Left renal pelvis (tissue), 4 donors: ENCODE results near the gene KCTD3. TPM values are rescaled to one million over a fixed set of nuclear protein-coding genes. Genes with fewer than 3 reads are reported as not detected.

Source experiments
- DNase-seq, 4 donors: peaks; one replicate each; pipeline ENCODE4 v3.0.0-alpha.2; 2013; ENCODE audit warnings: low read depth in 4 of 4, low spot score in 3 of 4
- polyA plus RNA-seq, 4 donors: library from polyadenylated mRNA; unstranded; fragments of 120-200 nt; gene quantifications; one replicate each; pipeline ENCODE4 v1.2.1, GENCODE V29; 2013; ENCODE audit not compliant: insufficient read length in 4 of 4

Gene KCTD3
- polyA plus RNA-seq: 10 to 100 TPM; 55.7 to 76.3 (median 73.8) TPM

- peak; percentile 57 to 68 (median 58) for DNase-seq
Observed at GRCh38 chr1:215566556-215567490, at the start of gene KCTD3. Gene KCTD3, plus strand, starts transcription at chr1:215567304. Its CDS starts 382 bp downstream, at chr1:215567686.

GRCh38 chr1:215517441-215517891 is 49.6 kb upstream of the KCTD3 start:
- DNase-seq: no peak

GRCh38 chr1:215518594-215518993 is 48.5 kb upstream of the KCTD3 start:
- DNase-seq: no peak

- DNase-seq: no peak
Observed at GRCh38 chr1:215521279-215521678, 45.8 kb upstream of the KCTD3 start.

- DNase-seq: no peak
Observed at GRCh38 chr1:215523128-215523861, 43.8 kb upstream of the KCTD3 start.

GRCh38 chr1:215523906-215524305 is 43.2 kb upstream of the KCTD3 start:
- no peak for DNase-seq

- peak in 2 of 4 donors; percentile 22 to 27 for DNase-seq
Observed at GRCh38 chr1:215526147-215526845, 40.8 kb upstream of the KCTD3 start.

- DNase-seq: no peak
Observed at GRCh38 chr1:215526846-215527151, 40.3 kb upstream of the KCTD3 start.

- DNase-seq: no peak
Observed at GRCh38 chr1:215529111-215529510, 38.0 kb upstream of the KCTD3 start.

GRCh38 chr1:215529571-215529970 is 37.5 kb upstream of the KCTD3 start:
- DNase-seq: no peak

GRCh38 chr1:215530401-215530984 is 36.6 kb upstream of the KCTD3 start:
- no peak for DNase-seq

- DNase-seq: no peak
Observed at GRCh38 chr1:215539803-215540570, 27.1 kb upstream of the KCTD3 start.

GRCh38 chr1:215542301-215542700 is 24.8 kb upstream of the KCTD3 start:
- no peak for DNase-seq

GRCh38 chr1:215543191-215543606 is 23.9 kb upstream of the KCTD3 start:
- DNase-seq: no peak

GRCh38 chr1:215543806-215544205 is 23.3 kb upstream of the KCTD3 start:
- DNase-seq: no peak

- DNase-seq: no peak
Observed at GRCh38 chr1:215544566-215544965, 22.5 kb upstream of the KCTD3 start.

GRCh38 chr1:215545096-215545495 is 22.0 kb upstream of the KCTD3 start:
- DNase-seq: no peak

- no peak for DNase-seq
Observed at GRCh38 chr1:215547011-215547410, 20.1 kb upstream of the KCTD3 start.

- DNase-seq: no peak
Observed at GRCh38 chr1:215551806-215552205, 15.3 kb upstream of the KCTD3 start.

- no peak for DNase-seq
Observed at GRCh38 chr1:215554865-215555264, 12.2 kb upstream of the KCTD3 start.
